PC-3 (cell line): ENCODE data around the gene PALB2. TPM values are rescaled to one million over a fixed set of nuclear protein-coding genes. Genes with fewer than 3 reads are reported as not detected.

ENCODE experiments used
- ATAC-seq: fragments of 200-7000 bp; cut with Tn5 transposase; 2 replicates; pipeline ENCODE4 v1.9.1; 2020; ENCODE audit warnings: mild to moderate bottlenecking, moderate library complexity
- BruUV-seq: library from RNA; stranded (reverse); fragments of 400-500 nt; replicated peaks from 2 replicates; lab custom pipeline; 2021; lab: Mats Ljungman, UMichigan
- CTCF ChIA-PET: fragments of 300-600 bp; sonication (Branson Sonifier 250); formaldehyde crosslinking; loops from one replicate; lab custom pipeline; 2022; ENCODE audit warnings: antibody characterized with exemption; lab: Charles Lee
- POLR2A ChIA-PET: fragments of 300-600 bp; sonication (Branson Sonifier 250); formaldehyde crosslinking; loops from one replicate; lab custom pipeline; 2022; ENCODE audit warnings: antibody characterized with exemption; ENCODE audit not compliant: unreplicated experiment; lab: Charles Lee
- DNase-seq: peaks from one replicate; pipeline ENCODE4 v3.0.0-alpha.2; 2015
- H2AFZ ChIP-seq: fragments of 300-600 bp; sonication (generic); 2 replicates; pipeline ENCODE4 v1.6.0; 2016; ENCODE audit warnings: antibody characterized with exemption, low read length
- H3F3A ChIP-seq: fragments of 300-600 bp; sonication (generic); one replicate; pipeline ENCODE4 v1.6.0; 2017; ENCODE audit warnings: antibody characterized with exemption, low read length, control low read depth, mild to moderate bottlenecking; ENCODE audit not compliant: unreplicated experiment
- H3K27ac ChIP-seq: fragments of 300-600 bp; sonication (generic); 2 replicates; pipeline ENCODE4 v1.5.1; 2016; ENCODE audit warnings: mild to moderate bottlenecking, low read length
- H3K27me3 ChIP-seq: fragments of 300-600 bp; sonication (generic); 2 replicates; pipeline ENCODE4 v1.6.1; 2016; ENCODE audit warnings: low read length, mixed read lengths
- H3K36me3 ChIP-seq: fragments of 300-600 bp; sonication (generic); 2 replicates; pipeline ENCODE4 v1.6.1; 2016; ENCODE audit warnings: low read depth, mixed run types, low read length, mixed read lengths
- H3K4me1 ChIP-seq: fragments of 300-600 bp; sonication (generic); 2 replicates; pipeline ENCODE4 v1.5.1; 2016; ENCODE audit warnings: low read length; ENCODE audit not compliant: insufficient read depth
- H3K4me2 ChIP-seq: fragments of 300-600 bp; sonication (generic); 2 replicates; pipeline ENCODE4 v1.6.0; 2016; ENCODE audit warnings: low read length
- H3K4me3 ChIP-seq: fragments of 300-600 bp; sonication (generic); 2 replicates; pipeline ENCODE4 v1.5.1; 2016; ENCODE audit warnings: mild to moderate bottlenecking, low read length, mixed read lengths
- H3K79me2 ChIP-seq: fragments of 300-600 bp; sonication (generic); 2 replicates; pipeline ENCODE4 v1.6.1; 2017; ENCODE audit warnings: low read length, mixed read lengths
- H3K9ac ChIP-seq: fragments of 300-600 bp; sonication (generic); 2 replicates; pipeline ENCODE4 v1.6.0; 2016; ENCODE audit warnings: mild to moderate bottlenecking, low read length
- H3K9me2 ChIP-seq: fragments of 300-600 bp; sonication (generic); replicated peaks from 2 replicates; pipeline ENCODE4 v1.6.1; 2016; ENCODE audit warnings: mixed run types, low read length, mixed read lengths
- H3K9me3 ChIP-seq: fragments of 300-600 bp; sonication (generic); 2 replicates; pipeline ENCODE4 v1.6.1; 2016; ENCODE audit warnings: low read length, mixed read lengths
- H4K20me1 ChIP-seq: fragments of 300-600 bp; sonication (generic); 2 replicates; pipeline ENCODE4 v1.6.1; 2016; ENCODE audit warnings: low read length, mixed read lengths
- CTCF ChIP-seq: fragments of 300-600 bp; sonication (generic); conservative IDR thresholded peaks from 2 replicates; pipeline ENCODE4 v1.5.1; 2017; ENCODE audit warnings: antibody characterized with exemption, low read depth, mild to moderate bottlenecking, low read length
- EZH2 ChIP-seq: fragments of 300-600 bp; sonication (generic); IDR thresholded peaks from one replicate; pipeline ENCODE4 v1.6.1; 2017; ENCODE audit warnings: antibody characterized with exemption, mild to moderate bottlenecking, low read length; ENCODE audit not compliant: unreplicated experiment
- EZH2phosphoT487 ChIP-seq: fragments of 300-600 bp; sonication (generic); IDR thresholded peaks from 2 replicates; pipeline ENCODE4 v1.6.1; 2018; ENCODE audit warnings: mild to moderate bottlenecking, antibody characterized with exemption, low read length, borderline replicate concordance
- intact Hi-C: fragments of 100-400 bp; cut with micrococcal nuclease; formaldehyde crosslinking; loops from 2 replicates; pipeline ENCODE4 v1.9.0; 2023
- total RNA-seq: library from RNA; depleted of rRNA; stranded (reverse); fragments of >200 nt; gene quantifications from 2 replicates; pipeline ENCODE4 v1.2.3, GENCODE V29; 2014

The PALB2 gene
- total RNA-seq, 1 experiment from 2014 or later, result 4.9 TPM

GRCh38 chr16:23651943-23652468, 10.9 kb upstream of the PALB2 start:
- H3F3A ChIP-seq, result no peaks in the 10 kb centered on the region
- no TSS peak for BruUV-seq
- H3K4me3 ChIP-seq, result no peak overlapping the region
- H3K36me3 ChIP-seq, result peaks cover 7% of the 10 kb centered on the region; the same call in 1 of the 2 replicates
- no peaks in the 10 kb centered on the region for H3K9me3 ChIP-seq
- H3K9me2 ChIP-seq, result no peaks in the 10 kb centered on the region
- peaks cover 27% of the 10 kb centered on the region for H3K79me2 ChIP-seq
- H4K20me1 ChIP-seq, result no peaks in the 10 kb centered on the region
- H3K27ac ChIP-seq, result no peak overlapping the region
- no peaks in the 10 kb centered on the region for H3K27me3 ChIP-seq
- H3K9ac ChIP-seq, result no peak overlapping the region
- H3K4me2 ChIP-seq, result no peak overlapping the region
- ChIA-PET CTCF (no interaction called here), POLR2A (no interaction called here)
- TF ChIP-seq EZH2phosphoT487 (no peak), CTCF (no peak), EZH2 (no peak)
- H2AFZ ChIP-seq, result no peak overlapping the region
- DNase-seq (no peak), ATAC-seq (no peak)
- intact Hi-C loops, result no loop called here
- H3K4me1 ChIP-seq, result no peaks in the 10 kb centered on the region

- peaks cover 39% of the 10 kb centered on the region for H3K79me2 ChIP-seq
- TF ChIP-seq EZH2phosphoT487 (no peak), CTCF (no peak), EZH2 (no peak)
- CTCF ChIA-PET, result no interaction called here
- DNase-seq (peak; percentile 35), ATAC-seq (no peak; the same call in 1 of the 2 replicates)
- intact Hi-C loops, result no loop called here
- H3K36me3 ChIP-seq, result peaks cover 7% of the 10 kb centered on the region
- no peak overlapping the region for H2AFZ ChIP-seq
- no peaks in the 10 kb centered on the region for H3K27me3 ChIP-seq
- H3K27ac ChIP-seq, result no peak overlapping the region
- no peak overlapping the region for H3K9ac ChIP-seq
- no peaks in the 10 kb centered on the region for H4K20me1 ChIP-seq
- POLR2A ChIA-PET, result no interaction called here
- no peaks in the 10 kb centered on the region for H3F3A ChIP-seq
- no TSS peak for BruUV-seq
- H3K9me2 ChIP-seq, result no peaks in the 10 kb centered on the region
- H3K4me3 ChIP-seq, result no peak overlapping the region
- H3K4me1 ChIP-seq, result no peaks in the 10 kb centered on the region
- no peaks in the 10 kb centered on the region for H3K9me3 ChIP-seq
- no peak overlapping the region for H3K4me2 ChIP-seq
Observed at GRCh38 chr16:23650674-23651416, 9.7 kb upstream of the PALB2 start.

- BruUV-seq, result no TSS peak
- Histone ChIP-seq H3K4me3 (peak overlapping the region; percentile 100), H4K20me1 (no peaks in the 10 kb centered on the region), H3F3A (no peaks in the 10 kb centered on the region), H3K27ac (no peak overlapping the region), H3K9me3 (no peaks in the 10 kb centered on the region), H2AFZ (peak overlapping the region; percentile 91; the same call in 1 of the 2 replicates), H3K36me3 (peaks cover 5% of the 10 kb centered on the region), H3K4me2 (peak overlapping the region; percentile 99), H3K27me3 (no peaks in the 10 kb centered on the region), H3K4me1 (peaks cover 7% of the 10 kb centered on the region), H3K9me2 (no peaks in the 10 kb centered on the region), H3K9ac (peak overlapping the region; percentile 98), H3K79me2 (peaks cover 63% of the 10 kb centered on the region)
- ChIA-PET CTCF (interaction anchor here (0.6 to 0.7 kb wide), 2 partner anchors 85 to 1375 kb away, joined by 3 read pairs; no protein-coding TSS in a partner anchor), POLR2A (no interaction called here)
- no peak for DNase-seq
- TF ChIP-seq EZH2phosphoT487 (no peak), EZH2 (no peak), CTCF (no peak)
- ATAC-seq, result no peak
- intact Hi-C loops, result no loop called here
Observed at GRCh38 chr16:23642246-23642774, 1.2 kb upstream of the PALB2 start.
